Nephron (organoid): ENCODE results near the gene ASTE1.

ENCODE experiments used
- H3K27ac Mint-ChIP-seq, 3 experiments: 2 replicates each; pipeline ENCODE4 v1.8.0; 2020; ENCODE audit warnings: mixed read lengths in 3 of 3, mild to moderate bottlenecking in 2 of 3, moderate library complexity in 1 of 3
- H3K27me3 Mint-ChIP-seq: 2 replicates; pipeline ENCODE4 v1.8.0; 2021; ENCODE audit warnings: low read depth, mild to moderate bottlenecking, moderate library complexity, mixed read lengths
- H3K36me3 Mint-ChIP-seq: 2 replicates; pipeline ENCODE4 v1.8.0; 2020; ENCODE audit warnings: low read depth, mixed read lengths
- H3K4me1 Mint-ChIP-seq: 2 replicates; pipeline ENCODE4 v1.8.0; 2020; ENCODE audit warnings: mixed read lengths
- H3K4me3 Mint-ChIP-seq, 3 experiments: 2 replicates each; pipeline ENCODE4 v1.8.0; 2020; ENCODE audit warnings: mild to moderate bottlenecking in 3 of 3, mixed read lengths in 3 of 3, moderate library complexity in 2 of 3
- H3K9me3 Mint-ChIP-seq: 2 replicates; pipeline ENCODE4 v1.8.0; 2020; ENCODE audit warnings: mixed read lengths
- CTCF ChIP-seq, 3 experiments: fragments of 200-600 bp; sonication (generic); IDR thresholded peaks; one replicate each; pipeline ENCODE4 v1.5.0; 2021; ENCODE audit warnings: antibody characterized with exemption in 3 of 3; ENCODE audit not compliant: unreplicated experiment in 3 of 3

The ASTE1 gene

GRCh38 chr3:131020122-131020693, 6.4 kb downstream of the ASTE1 start:
- no peak for TF ChIP-seq CTCF (IDR thresholded peaks at IDR 0.05; ENCODE audit: unreplicated experiment in 3 of 3)
- Mint-ChIP-seq H3K36me3 (peaks cover 37% of the 10 kb centered on the region), H3K4me3 (no peak overlapping the region), H3K27me3 (no peaks in the 10 kb centered on the region), H3K4me1 (peaks cover 29% of the 10 kb centered on the region), H3K27ac (no peak overlapping the region), H3K9me3 (no peaks in the 10 kb centered on the region)

GRCh38 chr3:131018970-131019369, 7.7 kb downstream of the ASTE1 start:
- no peaks in the 10 kb centered on the region for H3K9me3 Mint-ChIP-seq
- no peak overlapping the region for H3K4me3 Mint-ChIP-seq
- no peak for TF ChIP-seq CTCF (IDR thresholded peaks at IDR 0.05; ENCODE audit: unreplicated experiment in 3 of 3)
- no peaks in the 10 kb centered on the region for H3K27me3 Mint-ChIP-seq
- peaks cover 32% of the 10 kb centered on the region for H3K36me3 Mint-ChIP-seq
- H3K27ac Mint-ChIP-seq = no peak overlapping the region
- H3K4me1 Mint-ChIP-seq = peaks cover 20% of the 10 kb centered on the region

- Mint-ChIP-seq H3K4me3 (no peak overlapping the region), H3K36me3 (peaks cover 54% of the 10 kb centered on the region), H3K27me3 (no peaks in the 10 kb centered on the region), H3K4me1 (no peaks in the 10 kb centered on the region), H3K9me3 (no peaks in the 10 kb centered on the region), H3K27ac (no peak overlapping the region)
- TF ChIP-seq CTCF (IDR thresholded peaks at IDR 0.05; ENCODE audit: unreplicated experiment in 3 of 3) = no peak
Observed at GRCh38 chr3:131009698-131010097, 16.9 kb downstream of the ASTE1 start.

- Mint-ChIP-seq H3K27ac (no peak overlapping the region), H3K9me3 (no peaks in the 10 kb centered on the region), H3K36me3 (peaks cover 58% of the 10 kb centered on the region), H3K27me3 (no peaks in the 10 kb centered on the region), H3K4me3 (no peak overlapping the region), H3K4me1 (no peaks in the 10 kb centered on the region)
- no peak for TF ChIP-seq CTCF (IDR thresholded peaks at IDR 0.05; ENCODE audit: unreplicated experiment in 3 of 3)
Observed at GRCh38 chr3:131008326-131008725, 18.3 kb downstream of the ASTE1 start.

- no peak for TF ChIP-seq CTCF (IDR thresholded peaks at IDR 0.05; ENCODE audit: unreplicated experiment in 3 of 3)
- Mint-ChIP-seq H3K27ac (no peak overlapping the region), H3K27me3 (no peaks in the 10 kb centered on the region)
Observed at GRCh38 chr3:131007782-131008181, 18.8 kb downstream of the ASTE1 start.

GRCh38 chr3:131007256-131007655, 19.4 kb downstream of the ASTE1 start:
- peaks cover 49% of the 10 kb centered on the region for H3K36me3 Mint-ChIP-seq
- no peak for TF ChIP-seq CTCF (IDR thresholded peaks at IDR 0.05; ENCODE audit: unreplicated experiment in 3 of 3)
- H3K4me3 Mint-ChIP-seq = no peak overlapping the region
- H3K27ac Mint-ChIP-seq = no peak overlapping the region
- no peaks in the 10 kb centered on the region for H3K4me1 Mint-ChIP-seq
- H3K9me3 Mint-ChIP-seq = no peaks in the 10 kb centered on the region
- H3K27me3 Mint-ChIP-seq = no peaks in the 10 kb centered on the region

More at GRCh38 chr3:131007782-131008181, 18.8 kb downstream of the ASTE1 start:
- peaks cover 54% of the 10 kb centered on the region for H3K36me3 Mint-ChIP-seq
- no peak overlapping the region for H3K4me3 Mint-ChIP-seq
- no peaks in the 10 kb centered on the region for H3K9me3 Mint-ChIP-seq
- no peaks in the 10 kb centered on the region for H3K4me1 Mint-ChIP-seq
